SK-N-MC (cell line): ENCODE data around the gene SULT1A3.
"Not testable (repeated sequence)": the region's sequence is repeated elsewhere in the genome, so short reads cannot be mapped to it uniquely, and the experiment has no call there.

Experiments
- EZH2 ChIP-seq: fragments of 200-600 bp; sonication (generic); IDR thresholded peaks from one replicate; pipeline ENCODE4 v1.6.1; 2017; ENCODE audit warnings: antibody characterized with exemption
- POLR2AphosphoS5 ChIP-seq: IDR thresholded peaks from 2 replicates; pipeline ENCODE4 v1.6.1; 2012; ENCODE audit warnings: mild to moderate bottlenecking, low read depth, low read length, borderline replicate concordance

GRCh38 chr16:30211414-30211813 lies 12.4 kb downstream of the SULT1A3 start:
- TF ChIP-seq POLR2AphosphoS5, EZH2: not testable (repeated sequence)
